ENCODE results near the gene AMMECR1. TPM values are rescaled to one million over a fixed set of nuclear protein-coding genes. Genes with fewer than 3 reads are reported as not detected.
"Not testable (repeated sequence)": the region's sequence is repeated elsewhere in the genome, so short reads cannot be mapped to it uniquely, and the experiment has no call there.

AMMECR1 gene
- total RNA-seq, 1 donor from 2014 or later = 16.1 TPM

DNA sequence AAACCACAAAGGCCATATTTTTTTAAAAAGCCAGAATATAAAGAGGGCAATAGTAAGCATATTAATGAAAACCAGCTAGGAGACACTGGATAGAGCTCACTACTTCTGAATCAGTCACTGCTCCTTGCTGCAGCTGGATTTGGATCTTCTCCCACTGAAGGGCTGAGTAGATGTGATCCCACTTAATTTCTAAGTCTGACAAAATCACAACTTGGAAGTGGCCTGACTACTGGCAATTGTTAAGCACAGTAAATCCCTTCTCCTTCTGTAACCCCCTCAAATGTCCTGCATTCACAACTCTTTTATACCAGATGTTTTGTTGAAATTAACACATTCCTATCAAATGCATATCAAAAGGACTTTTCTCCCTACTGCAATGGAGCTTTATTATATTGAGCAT, 72.9 kb downstream of the AMMECR1 start:
- TF ChIP-seq, protein P1, sequence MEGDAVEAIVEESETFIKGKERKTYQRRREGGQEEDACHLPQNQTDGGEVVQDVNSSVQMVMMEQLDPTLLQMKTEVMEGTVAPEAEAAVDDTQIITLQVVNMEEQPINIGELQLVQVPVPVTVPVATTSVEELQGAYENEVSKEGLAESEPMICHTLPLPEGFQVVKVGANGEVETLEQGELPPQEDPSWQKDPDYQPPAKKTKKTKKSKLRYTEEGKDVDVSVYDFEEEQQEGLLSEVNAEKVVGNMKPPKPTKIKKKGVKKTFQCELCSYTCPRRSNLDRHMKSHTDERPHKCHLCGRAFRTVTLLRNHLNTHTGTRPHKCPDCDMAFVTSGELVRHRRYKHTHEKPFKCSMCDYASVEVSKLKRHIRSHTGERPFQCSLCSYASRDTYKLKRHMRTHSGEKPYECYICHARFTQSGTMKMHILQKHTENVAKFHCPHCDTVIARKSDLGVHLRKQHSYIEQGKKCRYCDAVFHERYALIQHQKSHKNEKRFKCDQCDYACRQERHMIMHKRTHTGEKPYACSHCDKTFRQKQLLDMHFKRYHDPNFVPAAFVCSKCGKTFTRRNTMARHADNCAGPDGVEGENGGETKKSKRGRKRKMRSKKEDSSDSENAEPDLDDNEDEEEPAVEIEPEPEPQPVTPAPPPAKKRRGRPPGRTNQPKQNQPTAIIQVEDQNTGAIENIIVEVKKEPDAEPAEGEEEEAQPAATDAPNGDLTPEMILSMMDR (IDR thresholded peaks at IDR 0.05; ENCODE audit: unreplicated experiment) = no peak
- H3K4me3 Mint-ChIP-seq (ENCODE audit: unreplicated experiment) = no peak overlapping the region
- H3K27ac Mint-ChIP-seq (ENCODE audit: unreplicated experiment) = no peak overlapping the region
- H3K4me1 Mint-ChIP-seq (ENCODE audit: unreplicated experiment) = peaks cover 3% of the 10 kb centered on the region
- no peaks in the 10 kb centered on the region for H3K36me3 Mint-ChIP-seq (ENCODE audit: low read depth, unreplicated experiment)
- no peak for DNase-seq (ENCODE audit: low spot score)
- H3K9me3 Mint-ChIP-seq (ENCODE audit: unreplicated experiment) = no peaks in the 10 kb centered on the region
- H3K27me3 Mint-ChIP-seq (ENCODE audit: unreplicated experiment) = no peaks in the 10 kb centered on the region

DNA sequence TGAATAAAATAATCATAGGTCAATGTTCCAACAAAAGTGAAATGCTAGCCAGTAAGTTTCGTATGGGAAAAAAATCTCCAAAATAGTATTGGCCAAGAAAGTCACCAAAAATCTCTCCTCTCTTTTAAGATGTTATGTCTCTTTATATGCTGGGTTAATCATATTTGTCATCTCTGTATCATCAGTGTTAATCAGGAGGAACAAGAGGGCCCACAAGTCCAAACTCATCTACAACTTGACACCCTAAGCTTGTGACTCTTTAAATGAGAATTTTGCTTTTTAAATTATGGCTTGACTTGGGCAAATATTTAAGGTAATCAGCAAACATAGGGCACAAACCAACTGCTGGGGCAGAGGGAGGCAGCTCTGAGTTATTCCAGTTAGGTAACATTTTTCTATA, 75.5 kb downstream of the AMMECR1 start:
- Mint-ChIP-seq H3K36me3 (ENCODE audit: low read depth, unreplicated experiment) (no peaks in the 10 kb centered on the region), H3K27ac (ENCODE audit: unreplicated experiment) (no peak overlapping the region), H3K9me3 (ENCODE audit: unreplicated experiment) (no peaks in the 10 kb centered on the region), H3K4me3 (ENCODE audit: unreplicated experiment) (no peak overlapping the region), H3K4me1 (ENCODE audit: unreplicated experiment) (peaks cover 2% of the 10 kb centered on the region), H3K27me3 (ENCODE audit: unreplicated experiment) (peaks cover 1% of the 10 kb centered on the region)
- TF ChIP-seq, protein P1 (IDR thresholded peaks at IDR 0.05; ENCODE audit: unreplicated experiment) = no peak
- no peak for DNase-seq (ENCODE audit: low spot score)

DNA sequence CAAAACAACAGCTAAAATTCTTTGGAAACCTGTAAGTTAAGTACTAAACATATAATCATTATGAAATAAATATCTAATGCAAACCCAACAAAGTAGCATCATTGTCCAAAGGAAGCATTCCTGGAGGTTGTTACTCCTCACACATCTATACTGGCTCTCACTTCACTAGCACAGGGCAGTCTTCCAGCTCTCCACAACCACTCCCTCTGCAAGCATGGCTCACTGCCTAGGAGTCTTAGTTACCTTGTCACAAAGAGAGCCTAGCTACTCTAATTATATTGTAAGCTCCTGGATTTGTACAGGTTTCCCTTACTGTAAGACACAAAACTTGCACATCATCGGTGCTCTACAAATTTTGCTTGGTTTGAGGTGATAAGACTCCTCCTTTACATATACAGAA, 76.1 kb downstream of the AMMECR1 start:
- TF ChIP-seq, protein P1 (IDR thresholded peaks at IDR 0.05; ENCODE audit: unreplicated experiment) = no peak
- Mint-ChIP-seq H3K9me3 (ENCODE audit: unreplicated experiment) (no peaks in the 10 kb centered on the region), H3K27ac (ENCODE audit: unreplicated experiment) (no peak overlapping the region), H3K27me3 (ENCODE audit: unreplicated experiment) (peaks cover 1% of the 10 kb centered on the region), H3K36me3 (ENCODE audit: low read depth, unreplicated experiment) (no peaks in the 10 kb centered on the region), H3K4me3 (ENCODE audit: unreplicated experiment) (no peak overlapping the region), H3K4me1 (ENCODE audit: unreplicated experiment) (peaks cover 2% of the 10 kb centered on the region)
- no peak for DNase-seq (ENCODE audit: low spot score)

DNA sequence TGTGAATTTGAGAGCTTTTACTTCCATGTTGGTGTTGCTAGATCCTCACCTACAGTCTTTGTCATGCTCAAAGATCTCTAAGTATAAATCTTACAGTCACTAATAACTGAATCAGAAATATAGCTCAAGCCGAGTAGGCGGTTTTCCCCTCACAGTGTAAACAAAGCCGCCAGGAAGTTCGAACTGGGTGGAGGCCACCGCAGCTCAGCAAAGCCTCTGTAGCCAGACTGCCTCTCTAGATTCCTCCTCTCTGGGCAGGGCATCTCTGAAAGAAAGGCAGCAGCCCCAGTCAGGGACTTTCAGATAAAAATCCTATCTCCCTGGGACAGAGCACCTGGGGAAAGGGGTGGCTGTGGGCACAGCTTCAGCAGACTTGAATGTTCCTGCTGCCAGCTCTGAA, 79.6 kb downstream of the AMMECR1 start:
- H3K4me3 Mint-ChIP-seq (ENCODE audit: unreplicated experiment); H3K36me3 Mint-ChIP-seq (ENCODE audit: low read depth, unreplicated experiment); H3K27me3 Mint-ChIP-seq (ENCODE audit: unreplicated experiment); H3K9me3 Mint-ChIP-seq (ENCODE audit: unreplicated experiment); H3K27ac Mint-ChIP-seq (ENCODE audit: unreplicated experiment); H3K4me1 Mint-ChIP-seq (ENCODE audit: unreplicated experiment); DNase-seq (ENCODE audit: low spot score): not testable (repeated sequence)

DNA sequence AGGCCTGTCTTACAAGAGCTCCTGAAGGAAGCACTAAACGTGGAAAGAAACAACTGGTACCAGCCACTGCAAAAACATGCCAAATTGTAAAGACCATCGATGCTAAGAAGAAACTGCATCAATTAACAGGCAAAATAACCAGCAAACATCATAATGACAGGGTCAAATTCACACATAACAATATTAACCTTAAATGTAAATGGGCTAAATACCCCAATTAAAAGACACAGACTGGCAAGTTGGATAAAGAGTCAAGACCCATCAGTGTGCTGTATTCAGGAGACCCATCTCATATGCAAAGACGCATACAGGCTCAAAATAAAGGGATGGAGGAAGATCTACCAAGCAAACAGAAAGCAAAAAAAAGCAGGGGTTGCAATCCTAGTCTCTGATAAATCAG, 86.4 kb downstream of the AMMECR1 start:
- H3K9me3 Mint-ChIP-seq (ENCODE audit: unreplicated experiment); H3K27me3 Mint-ChIP-seq (ENCODE audit: unreplicated experiment); H3K4me1 Mint-ChIP-seq (ENCODE audit: unreplicated experiment); DNase-seq (ENCODE audit: low spot score); H3K27ac Mint-ChIP-seq (ENCODE audit: unreplicated experiment); H3K36me3 Mint-ChIP-seq (ENCODE audit: low read depth, unreplicated experiment); H3K4me3 Mint-ChIP-seq (ENCODE audit: unreplicated experiment): not testable (repeated sequence)

DNA sequence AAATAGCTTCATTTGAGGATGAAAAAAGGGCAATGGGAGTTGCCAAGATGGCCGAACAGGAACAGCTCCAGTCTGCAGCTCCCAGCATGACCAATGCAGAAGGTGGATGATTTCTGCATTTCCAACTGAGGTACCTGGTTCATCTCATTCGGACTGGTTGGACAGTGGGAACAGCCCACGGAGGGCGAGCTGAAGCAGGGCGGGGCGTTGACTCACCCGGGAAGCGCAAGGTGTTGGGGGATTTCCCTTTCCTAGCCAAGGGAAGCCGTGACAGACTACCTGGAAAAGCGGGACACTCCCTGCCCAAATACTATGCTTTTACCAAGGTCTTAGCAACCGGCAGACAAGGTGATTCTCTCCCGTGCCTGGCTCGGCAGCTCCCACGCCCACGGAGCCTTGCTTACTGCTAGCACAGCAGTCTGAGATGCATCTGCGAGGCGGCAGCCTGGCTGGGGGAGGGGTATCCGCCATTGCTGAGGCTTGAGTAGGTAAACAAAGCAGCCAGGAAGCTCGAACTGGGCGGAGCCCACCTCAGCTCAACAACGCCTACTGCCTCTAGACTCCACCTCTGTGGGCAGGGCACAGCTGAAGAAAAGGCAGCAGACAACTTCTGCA, 88.3 kb downstream of the AMMECR1 start:
- not testable (repeated sequence) for H3K4me3 Mint-ChIP-seq (ENCODE audit: unreplicated experiment); H3K4me1 Mint-ChIP-seq (ENCODE audit: unreplicated experiment); H3K36me3 Mint-ChIP-seq (ENCODE audit: low read depth, unreplicated experiment); H3K27me3 Mint-ChIP-seq (ENCODE audit: unreplicated experiment); H3K9me3 Mint-ChIP-seq (ENCODE audit: unreplicated experiment)
- peak overlapping the region; percentile 81 for H3K27ac Mint-ChIP-seq (ENCODE audit: unreplicated experiment)
- DNase-seq (ENCODE audit: low spot score) = peak; percentile 15
